GM12874 (cell line): ENCODE measurements around the gene RAC3.

Experiments
- CTCF ChIP-seq: IDR thresholded peaks from 2 replicates; pipeline ENCODE4 v1.5.1; 2011; ENCODE audit warnings: low read depth, mild to moderate bottlenecking, control low read depth, low read length, moderate library complexity; ENCODE audit not compliant: insufficient read depth

Gene RAC3

GRCh38 chr17:82031885-82032627 is 578 bp downstream of the RAC3 start:
- no peak for TF ChIP-seq CTCF

GRCh38 chr17:82033359-82034085 is 2.0 kb downstream of the RAC3 start:
- TF ChIP-seq CTCF = no peak

DNA sequence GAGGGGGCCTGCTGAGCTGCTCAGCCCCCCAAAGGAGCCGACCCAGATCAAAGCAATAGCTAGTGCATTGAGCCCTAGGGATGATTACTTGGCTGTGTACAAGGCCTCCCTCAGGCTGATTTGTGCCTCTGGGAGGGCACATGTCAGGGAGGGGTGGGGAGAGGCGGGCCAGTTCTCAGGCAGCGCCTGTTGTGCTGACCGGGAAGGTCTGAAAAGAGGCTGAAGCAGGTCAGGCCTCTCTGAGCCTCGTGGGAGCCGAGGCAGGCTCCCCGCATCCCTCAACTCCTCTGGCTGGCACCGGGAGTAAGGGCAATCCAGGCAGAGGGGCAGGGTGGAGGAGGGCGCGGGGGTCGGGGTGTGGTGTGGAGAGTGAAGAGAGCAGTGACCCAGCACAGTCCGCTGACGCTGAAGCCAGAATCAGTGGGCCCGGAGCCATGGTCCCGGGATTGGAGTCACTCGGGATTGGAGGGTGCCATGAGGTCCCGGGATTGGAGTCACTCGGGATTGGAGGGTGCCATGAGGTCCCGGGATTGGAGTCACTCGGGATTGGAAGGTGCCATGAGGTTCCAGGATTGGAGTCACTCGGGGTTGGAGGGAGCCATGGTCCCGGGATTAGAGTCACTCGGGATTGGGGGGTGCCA is 3.0 kb downstream of the RAC3 start:
- no peak for TF ChIP-seq CTCF

GRCh38 chr17:82035488-82035887 is 4.0 kb downstream of the RAC3 start:
- no peak for TF ChIP-seq CTCF

DNA sequence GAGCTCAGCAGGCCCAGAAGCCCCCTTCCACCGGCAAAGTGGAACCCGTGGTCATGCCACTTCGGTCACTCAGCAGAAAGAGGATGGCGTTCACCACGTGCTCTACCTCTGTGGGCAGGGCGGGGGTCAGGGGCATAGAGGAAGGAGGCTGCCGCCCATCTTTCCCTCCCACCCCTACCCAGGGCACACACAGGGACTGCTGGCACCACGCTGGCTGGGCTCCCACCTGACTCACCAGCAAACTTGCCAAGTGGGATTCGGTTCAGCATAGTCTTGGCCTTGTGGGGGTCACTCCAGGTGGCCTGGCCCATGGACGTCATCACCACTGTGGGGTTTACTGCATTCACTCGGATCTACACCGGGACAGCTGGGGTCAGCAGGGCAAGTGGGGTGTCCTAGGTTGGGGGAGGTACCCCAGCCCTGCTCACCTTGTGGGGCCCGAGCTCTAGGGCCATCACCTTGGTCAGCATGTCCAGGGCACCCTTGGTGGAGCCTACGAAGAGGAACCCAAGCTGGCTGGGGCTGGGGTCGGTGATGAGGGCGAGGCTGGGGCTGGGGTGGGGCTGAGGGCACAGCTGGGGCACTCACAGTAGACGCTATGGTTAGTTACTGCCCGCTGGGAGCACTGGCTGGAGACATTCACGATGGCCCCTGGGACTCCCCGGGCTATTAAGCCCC is 4.6 kb downstream of the RAC3 start:
- TF ChIP-seq CTCF = no peak

DNA sequence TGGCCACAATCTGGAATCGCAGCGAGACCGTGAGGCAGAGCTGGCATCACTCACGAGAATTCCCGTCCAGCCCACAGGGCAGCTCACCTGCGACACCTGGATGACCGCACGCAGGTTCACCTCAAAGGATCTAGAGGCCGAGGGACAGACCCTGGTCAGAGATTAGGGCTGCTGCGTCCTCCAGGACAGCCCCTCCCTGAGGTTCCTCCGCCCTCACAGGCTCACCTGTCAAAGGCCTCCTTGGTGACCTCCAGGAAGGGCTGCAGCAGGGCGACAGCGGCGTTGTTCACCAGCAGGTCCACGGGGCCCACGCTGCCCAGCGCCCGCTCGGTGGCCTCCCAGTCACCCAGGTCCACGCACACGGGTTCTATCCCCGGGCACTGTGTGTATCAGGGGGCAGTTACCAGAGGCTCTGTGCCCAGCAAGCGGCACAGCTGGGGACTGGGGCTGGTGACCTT is 5.2 kb downstream of the RAC3 start:
- TF ChIP-seq CTCF = no peak
